HEK293 (cell line): Measurements from ENCODE around the gene SRSF5.
"Not testable (repeated sequence)": the region's sequence is repeated elsewhere in the genome, so short reads cannot be mapped to it uniquely, and the experiment has no call there.

Experiments
- MZF1 ChIP-seq: fragments of 450-650 bp; formaldehyde crosslinking; IDR thresholded peaks from 2 replicates; pipeline ENCODE4 v1.5.1; 2017; ENCODE audit warnings: missing biosample characterization, missing genetic modification characterization, borderline replicate concordance
- REPIN1 ChIP-seq: fragments of 450-650 bp; formaldehyde crosslinking; IDR thresholded peaks from 2 replicates; pipeline ENCODE4 v1.5.1; 2017; ENCODE audit warnings: missing biosample characterization, missing genetic modification characterization, low read depth
- SP2 ChIP-seq: fragments of 450-650 bp; formaldehyde crosslinking; IDR thresholded peaks from 2 replicates; pipeline ENCODE4 v1.5.1; 2016; ENCODE audit warnings: missing biosample characterization, missing genetic modification characterization
- ZBTB26 ChIP-seq: fragments of 450-650 bp; formaldehyde crosslinking; optimal IDR thresholded peaks from 2 replicates; pipeline ENCODE3; 2016; ENCODE audit warnings: missing biosample characterization, mild to moderate bottlenecking, missing genetic modification characterization
- ZNF521 ChIP-seq: fragments of 450-650 bp; formaldehyde crosslinking; IDR thresholded peaks from 2 replicates; pipeline ENCODE4 v1.5.1; 2017; ENCODE audit warnings: missing biosample characterization, mild to moderate bottlenecking, missing genetic modification characterization
- TF ChIP-seq, protein P1 (sequence below): fragments of 450-650 bp; formaldehyde crosslinking; IDR thresholded peaks from 2 replicates; pipeline ENCODE4 v1.5.1; 2016; ENCODE audit warnings: missing biosample characterization, missing genetic modification characterization

GRCh38 chr14:69736405-69736804 lies 30.5 kb upstream of the SRSF5 start:
- TF ChIP-seq, protein P1, sequence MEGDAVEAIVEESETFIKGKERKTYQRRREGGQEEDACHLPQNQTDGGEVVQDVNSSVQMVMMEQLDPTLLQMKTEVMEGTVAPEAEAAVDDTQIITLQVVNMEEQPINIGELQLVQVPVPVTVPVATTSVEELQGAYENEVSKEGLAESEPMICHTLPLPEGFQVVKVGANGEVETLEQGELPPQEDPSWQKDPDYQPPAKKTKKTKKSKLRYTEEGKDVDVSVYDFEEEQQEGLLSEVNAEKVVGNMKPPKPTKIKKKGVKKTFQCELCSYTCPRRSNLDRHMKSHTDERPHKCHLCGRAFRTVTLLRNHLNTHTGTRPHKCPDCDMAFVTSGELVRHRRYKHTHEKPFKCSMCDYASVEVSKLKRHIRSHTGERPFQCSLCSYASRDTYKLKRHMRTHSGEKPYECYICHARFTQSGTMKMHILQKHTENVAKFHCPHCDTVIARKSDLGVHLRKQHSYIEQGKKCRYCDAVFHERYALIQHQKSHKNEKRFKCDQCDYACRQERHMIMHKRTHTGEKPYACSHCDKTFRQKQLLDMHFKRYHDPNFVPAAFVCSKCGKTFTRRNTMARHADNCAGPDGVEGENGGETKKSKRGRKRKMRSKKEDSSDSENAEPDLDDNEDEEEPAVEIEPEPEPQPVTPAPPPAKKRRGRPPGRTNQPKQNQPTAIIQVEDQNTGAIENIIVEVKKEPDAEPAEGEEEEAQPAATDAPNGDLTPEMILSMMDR (tag by site-specific recombination) = not testable (repeated sequence)
- TF ChIP-seq ZBTB26, MZF1, REPIN1, ZNF521, SP2 (tag by site-specific recombination): not testable (repeated sequence)
